Gastroesophageal sphincter (tissue), 4 donors: ENCODE results near the gene C10orf90. TPM values are rescaled to one million over a fixed set of nuclear protein-coding genes. Genes with fewer than 3 reads are reported as not detected.

Experiments used
- ATAC-seq: fragments of 150-250 bp; one replicate; pipeline ENCODE4 v1.9.1; 2016; ENCODE audit warnings: mild to moderate bottlenecking, moderate library complexity
- H3K27ac ChIP-seq, 4 donors: fragments of 200-600 bp; sonication (generic) in 3 of 4; 1 replicate in 3 of 4; 2 replicates in 1 of 4; pipeline ENCODE4 v1.5.1; 2016 to 2019
- H3K27me3 ChIP-seq: fragments of 200-600 bp; sonication (generic); one replicate; pipeline ENCODE4 v1.5.1; 2019
- H3K36me3 ChIP-seq, 2 donors: fragments of 200-600 bp; sonication (generic); one replicate each; pipeline ENCODE4 v1.5.1; 2019; ENCODE audit warnings: control low read depth in 1 of 2
- H3K4me1 ChIP-seq, 3 donors: fragments of 200-600 bp; sonication (generic); 1 replicate in 2 of 3; 2 replicates in 1 of 3; pipeline ENCODE4 v1.5.1; 2016 to 2019; ENCODE audit warnings: control low read depth in 2 of 3
- H3K4me3 ChIP-seq, 2 donors: fragments of 200-600 bp; sonication (generic); one replicate each; pipeline ENCODE4 v1.5.1; 2019; ENCODE audit warnings: mild to moderate bottlenecking in 1 of 2, moderate library complexity in 1 of 2
- H3K9me3 ChIP-seq, 3 donors: fragments of 200-600 bp; sonication (generic); one replicate each; pipeline ENCODE4 v1.5.1; 2017 to 2019; ENCODE audit warnings: control low read depth in 2 of 3
- EP300 ChIP-seq: sonication (generic); formaldehyde crosslinking; IDR thresholded peaks from one replicate; pipeline ENCODE4 v1.6.1; 2017; ENCODE audit warnings: antibody characterized with exemption, mild to moderate bottlenecking
- POLR2A ChIP-seq, 2 donors: fragments of 450-650 bp; IDR thresholded peaks; one replicate each; pipeline ENCODE4 v1.6.1; 2017; ENCODE audit warnings: antibody characterized with exemption in 2 of 2, mild to moderate bottlenecking in 2 of 2, moderate library complexity in 1 of 2
- POLR2AphosphoS5 ChIP-seq: sonication (generic); formaldehyde crosslinking; IDR thresholded peaks from one replicate; pipeline ENCODE4 v1.6.1; 2017; ENCODE audit warnings: antibody characterized with exemption
- WGBS, 2 donors: methylation state at CpG; one replicate each; pipeline ENCODE4 v1.1.5; 2018; ENCODE audit warnings: low coverage in 1 of 2; 5-methylcytosine and 5-hydroxymethylcytosine counted together
- total RNA-seq, 4 donors: library from RNA; depleted of rRNA; stranded (reverse); fragments of >200 nt; gene quantifications; one replicate each; pipeline ENCODE4 v1.1.0, GENCODE V29; 2016
- TF ChIP-seq, protein P1 (sequence below), 4 experiments: fragments of 200-600 bp in 2 of 4; fragments of 450-650 bp in 2 of 4; sonication (generic) in 1 of 4; IDR thresholded peaks; one replicate each; pipeline ENCODE4 v1.5.1; 2017 to 2019; ENCODE audit warnings: antibody characterized with exemption in 4 of 4, mild to moderate bottlenecking in 2 of 4, moderate library complexity in 2 of 4

C10orf90 gene
- total RNA-seq, 4 donors from 2014 or later, result not detected

DNA sequence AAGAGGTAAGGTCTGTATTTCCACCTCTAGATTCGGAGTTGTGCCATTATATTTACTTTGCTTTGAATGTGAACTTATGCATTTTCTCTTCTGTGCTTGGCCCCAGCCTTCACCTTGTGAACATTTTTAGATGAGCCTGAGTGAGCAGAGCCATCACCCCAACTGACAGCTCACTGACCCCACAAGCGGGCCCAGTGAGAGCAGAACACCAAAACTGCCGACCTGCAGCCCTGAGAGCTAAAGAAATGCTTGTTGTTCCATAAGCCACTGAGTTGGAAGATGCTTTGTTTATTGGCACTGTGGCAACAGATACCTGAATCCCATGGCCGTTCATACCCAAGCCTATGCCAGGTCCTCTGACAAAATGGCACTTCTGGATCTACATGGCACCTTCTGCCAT, 37.8 kb downstream of the C10orf90 start:
- Histone ChIP-seq H3K36me3 (no peaks in the 10 kb centered on the region), H3K4me3 (no peak overlapping the region), H3K27me3 (peaks cover 16% of the 10 kb centered on the region), H3K9me3 (no peaks in the 10 kb centered on the region), H3K4me1 (no peaks in the 10 kb centered on the region), H3K27ac (no peak overlapping the region)
- ATAC-seq, result no peak
- TF ChIP-seq EP300 (no peak), POLR2AphosphoS5 (no peak), POLR2A (IDR thresholded peaks at IDR 0.05) (no peak)
- TF ChIP-seq, protein P1, sequence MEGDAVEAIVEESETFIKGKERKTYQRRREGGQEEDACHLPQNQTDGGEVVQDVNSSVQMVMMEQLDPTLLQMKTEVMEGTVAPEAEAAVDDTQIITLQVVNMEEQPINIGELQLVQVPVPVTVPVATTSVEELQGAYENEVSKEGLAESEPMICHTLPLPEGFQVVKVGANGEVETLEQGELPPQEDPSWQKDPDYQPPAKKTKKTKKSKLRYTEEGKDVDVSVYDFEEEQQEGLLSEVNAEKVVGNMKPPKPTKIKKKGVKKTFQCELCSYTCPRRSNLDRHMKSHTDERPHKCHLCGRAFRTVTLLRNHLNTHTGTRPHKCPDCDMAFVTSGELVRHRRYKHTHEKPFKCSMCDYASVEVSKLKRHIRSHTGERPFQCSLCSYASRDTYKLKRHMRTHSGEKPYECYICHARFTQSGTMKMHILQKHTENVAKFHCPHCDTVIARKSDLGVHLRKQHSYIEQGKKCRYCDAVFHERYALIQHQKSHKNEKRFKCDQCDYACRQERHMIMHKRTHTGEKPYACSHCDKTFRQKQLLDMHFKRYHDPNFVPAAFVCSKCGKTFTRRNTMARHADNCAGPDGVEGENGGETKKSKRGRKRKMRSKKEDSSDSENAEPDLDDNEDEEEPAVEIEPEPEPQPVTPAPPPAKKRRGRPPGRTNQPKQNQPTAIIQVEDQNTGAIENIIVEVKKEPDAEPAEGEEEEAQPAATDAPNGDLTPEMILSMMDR (IDR thresholded peaks at IDR 0.05), result no peak
- 73 to 80% methylated on average over 3 to 4 of the region's 4 CpGs for WGBS, 2 donors

DNA sequence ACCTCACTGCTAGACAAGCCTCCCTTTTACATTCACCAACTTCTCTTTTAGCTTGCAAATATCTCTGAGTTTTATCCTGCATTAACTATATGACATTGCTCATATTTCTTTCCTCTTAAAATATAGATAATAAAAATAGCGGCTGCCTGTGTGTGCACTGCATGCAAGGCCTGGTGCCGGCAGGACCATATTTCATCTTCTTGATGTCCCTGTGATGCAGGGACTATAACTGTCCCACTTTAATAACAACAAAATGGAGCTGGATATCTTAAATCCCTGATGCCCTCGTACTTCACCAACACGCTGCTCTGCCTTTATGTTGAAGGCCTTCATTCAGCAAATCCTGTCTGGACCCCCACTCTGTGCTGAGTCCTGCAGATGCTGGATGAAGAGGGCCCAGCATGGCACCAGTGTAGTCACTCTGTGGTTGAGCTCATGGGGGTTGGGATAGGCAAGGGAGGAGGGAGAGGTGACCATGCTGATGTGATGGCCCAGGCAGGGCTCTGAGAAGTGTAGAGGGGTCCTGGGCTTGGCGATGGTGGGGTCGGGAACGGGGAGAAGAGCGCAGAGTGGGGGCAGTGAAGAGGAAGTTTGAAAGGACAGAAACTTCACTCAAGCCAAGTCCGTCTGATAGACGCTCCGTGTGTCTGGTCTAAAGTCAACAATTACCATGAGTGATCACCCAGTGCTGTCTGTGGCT, 40.4 kb downstream of the C10orf90 start:
- Histone ChIP-seq H3K27ac (no peak overlapping the region), H3K27me3 (peaks cover 16% of the 10 kb centered on the region), H3K9me3 (no peaks in the 10 kb centered on the region), H3K36me3 (no peaks in the 10 kb centered on the region), H3K4me3 (no peak overlapping the region), H3K4me1 (no peaks in the 10 kb centered on the region)
- ATAC-seq, result no peak
- 69 to 75% methylated on average over 3 to 10 of the region's 11 CpGs for WGBS, 2 donors
- TF ChIP-seq EP300 (no peak), POLR2AphosphoS5 (no peak)

DNA sequence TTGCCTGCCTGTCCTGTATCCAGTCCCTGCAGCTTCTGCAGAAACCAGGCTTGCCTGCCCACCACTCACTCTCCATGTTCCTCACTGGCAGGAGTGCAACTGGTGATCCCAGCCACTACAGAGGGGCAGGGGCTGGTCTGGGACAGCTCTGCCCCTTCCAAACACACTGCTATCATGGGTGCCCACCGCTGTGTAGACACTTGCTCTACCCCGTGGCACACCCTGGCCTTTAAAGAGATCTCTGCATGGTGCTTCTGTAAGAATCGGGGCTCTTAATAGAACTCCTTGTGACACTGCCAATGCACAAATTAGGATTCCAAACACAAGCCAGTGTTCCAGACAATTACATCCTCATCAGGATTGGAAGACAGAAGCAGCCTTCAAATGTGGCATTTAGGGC, 41.7 kb downstream of the C10orf90 start:
- no peak for ATAC-seq
- TF ChIP-seq EP300, result no peak
- no peak for TF ChIP-seq POLR2A (IDR thresholded peaks at IDR 0.05)
- no peak for TF ChIP-seq POLR2AphosphoS5
- TF ChIP-seq, protein P1 (IDR thresholded peaks at IDR 0.05), result no peak
- H3K9me3 ChIP-seq, result no peaks in the 10 kb centered on the region
- WGBS, 2 donors, result 82% methylated on average over 3 of the region's 3 CpGs; no CpG with 5 or more reads in 1 of the 2 donors
- no peaks in the 10 kb centered on the region for H3K36me3 ChIP-seq
- H3K27ac ChIP-seq, result no peak overlapping the region
- H3K4me3 ChIP-seq, result no peak overlapping the region
- H3K4me1 ChIP-seq, result no peaks in the 10 kb centered on the region
- H3K27me3 ChIP-seq, result peaks cover 16% of the 10 kb centered on the region

DNA sequence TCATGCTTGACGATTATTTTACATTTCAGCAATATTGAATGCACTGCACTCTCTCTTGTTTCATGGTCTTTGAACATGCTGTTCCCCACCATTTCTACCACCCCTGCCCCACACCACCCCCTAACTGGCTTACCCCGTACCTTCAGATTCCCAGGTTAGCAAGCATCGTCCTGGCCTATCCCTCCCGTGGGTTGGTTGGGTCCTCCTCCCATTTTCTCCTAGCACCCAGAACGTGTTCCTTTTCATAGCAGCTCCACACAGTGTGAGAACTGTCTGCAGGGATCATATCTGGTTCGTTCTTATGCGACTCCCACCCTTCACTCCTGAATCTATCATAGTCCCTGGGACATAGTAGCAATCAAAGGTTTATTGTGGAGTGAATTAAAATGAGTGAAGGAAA, 48.6 kb downstream of the C10orf90 start:
- H3K36me3 ChIP-seq, result no peaks in the 10 kb centered on the region
- no peak for ATAC-seq
- H3K27ac ChIP-seq, result no peak overlapping the region
- no peaks in the 10 kb centered on the region for H3K9me3 ChIP-seq
- H3K27me3 ChIP-seq, result peaks cover 9% of the 10 kb centered on the region
- WGBS, 2 donors, result 76 to 91% methylated on average over 5 of the region's 7 CpGs
- H3K4me3 ChIP-seq, result no peak overlapping the region
- H3K4me1 ChIP-seq, result no peaks in the 10 kb centered on the region
- TF ChIP-seq POLR2A (IDR thresholded peaks at IDR 0.05) (no peak), EP300 (no peak), POLR2AphosphoS5 (no peak)
- TF ChIP-seq, protein P1 (IDR thresholded peaks at IDR 0.05), result no peak

DNA sequence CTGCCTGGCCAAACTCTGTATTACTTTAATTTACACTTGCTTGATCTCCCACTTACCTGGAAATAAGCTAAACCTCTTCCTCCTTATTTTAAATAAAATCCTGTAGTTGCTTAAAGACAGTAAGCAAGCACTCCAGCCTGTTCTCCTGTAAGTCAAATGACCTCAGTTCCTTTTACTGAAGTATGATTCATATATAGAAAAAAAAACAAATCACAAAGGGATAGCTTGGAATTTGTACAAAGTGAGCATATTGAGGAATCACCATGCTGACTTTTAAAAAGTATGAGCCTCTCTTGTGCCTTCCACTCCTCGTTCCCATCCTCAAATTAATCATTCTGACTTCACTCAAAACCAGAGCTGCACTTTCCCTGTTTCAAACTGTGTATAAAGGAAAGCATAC, 52.0 kb downstream of the C10orf90 start:
- TF ChIP-seq, protein P1 (IDR thresholded peaks at IDR 0.05), result no peak
- TF ChIP-seq POLR2AphosphoS5 (no peak), POLR2A (IDR thresholded peaks at IDR 0.05) (no peak), EP300 (no peak)
- 30 to 38% methylated on average over 1 of the region's 1 CpG for WGBS, 2 donors
- Histone ChIP-seq H3K36me3 (no peaks in the 10 kb centered on the region), H3K4me1 (no peaks in the 10 kb centered on the region), H3K27me3 (peaks cover 9% of the 10 kb centered on the region), H3K27ac (no peak overlapping the region), H3K4me3 (no peak overlapping the region), H3K9me3 (no peaks in the 10 kb centered on the region)
- no peak for ATAC-seq
